Measurements from ENCODE around the gene FBXW8. TPM values are rescaled to one million over a fixed set of nuclear protein-coding genes. Genes with fewer than 3 reads are reported as not detected.

The FBXW8 gene
- total RNA-seq, 1 experiment from 2014 or later, result 12.1 TPM

- ATAC-seq, result no peak
- POLR2A ChIA-PET (ENCODE audit: unreplicated experiment), result interaction anchor here (0.6 kb wide), 1 partner anchor 145 kb away, joined by 4 read pairs; no protein-coding TSS in a partner anchor
- no peak overlapping the region for H2AFZ ChIP-seq (ENCODE audit: low read length)
- H3K4me1 ChIP-seq (ENCODE audit: insufficient read depth, low read length), result 0 out of 2 replicates have a peak, but pooled peaks cover 6% of the 10 kb centered on the region
- no peak overlapping the region for H3K27ac ChIP-seq (ENCODE audit: low read length)
- intact Hi-C loops (cut with micrococcal nuclease), result no loop called here
- no peaks in the 10 kb centered on the region for H4K20me1 ChIP-seq (ENCODE audit: low read length)
- no peaks in the 10 kb centered on the region for H3K9me2 ChIP-seq (replicated peaks; ENCODE audit: low read length)
- no peak overlapping the region for H3K4me3 ChIP-seq (ENCODE audit: low read length)
- H3K9ac ChIP-seq (ENCODE audit: low read length), result no peak overlapping the region
- no peaks in the 10 kb centered on the region for H3F3A ChIP-seq (ENCODE audit: low read length, unreplicated experiment)
- TF ChIP-seq CTCF (conservative IDR thresholded peaks at IDR 0.05; ENCODE audit: low read depth, low read length) (no peak), EZH2phosphoT487 (IDR thresholded peaks at IDR 0.05; ENCODE audit: borderline replicate concordance, low read length) (no peak), EZH2 (IDR thresholded peaks at IDR 0.05; ENCODE audit: low read length, unreplicated experiment) (no peak)
- DNase-seq, result no peak
- H3K79me2 ChIP-seq (ENCODE audit: low read length), result no peaks in the 10 kb centered on the region
- H3K4me2 ChIP-seq (ENCODE audit: low read length), result no peak overlapping the region
- peaks cover 8% of the 10 kb centered on the region; the same call in 1 of the 2 replicates for H3K36me3 ChIP-seq (ENCODE audit: low read depth, low read length)
- BruUV-seq (replicated peaks), result no TSS peak
- no peaks in the 10 kb centered on the region for H3K9me3 ChIP-seq (ENCODE audit: low read length)
- no peaks in the 10 kb centered on the region for H3K27me3 ChIP-seq (ENCODE audit: low read length)
- CTCF ChIA-PET, result no interaction called here
Observed at GRCh38 chr12:116990329-116990728, 79.6 kb downstream of the FBXW8 start.

GRCh38 chr12:116990971-116991966 lies 80.5 kb downstream of the FBXW8 start:
- H4K20me1 ChIP-seq (ENCODE audit: low read length), result no peaks in the 10 kb centered on the region
- H3K4me3 ChIP-seq (ENCODE audit: low read length), result no peak overlapping the region
- H2AFZ ChIP-seq (ENCODE audit: low read length), result no peak overlapping the region
- H3K9me3 ChIP-seq (ENCODE audit: low read length), result no peaks in the 10 kb centered on the region
- H3K36me3 ChIP-seq (ENCODE audit: low read depth, low read length), result peaks cover 8% of the 10 kb centered on the region; the same call in 1 of the 2 replicates
- intact Hi-C loops (cut with micrococcal nuclease), result no loop called here
- no peaks in the 10 kb centered on the region for H3K79me2 ChIP-seq (ENCODE audit: low read length)
- H3K9ac ChIP-seq (ENCODE audit: low read length), result no peak overlapping the region
- DNase-seq (no peak), ATAC-seq (no peak)
- H3K9me2 ChIP-seq (replicated peaks; ENCODE audit: low read length), result no peaks in the 10 kb centered on the region
- H3F3A ChIP-seq (ENCODE audit: low read length, unreplicated experiment), result no peaks in the 10 kb centered on the region
- no peaks in the 10 kb centered on the region for H3K27me3 ChIP-seq (ENCODE audit: low read length)
- CTCF ChIA-PET, result no interaction called here
- no peak overlapping the region for H3K27ac ChIP-seq (ENCODE audit: low read length)
- no TSS peak for BruUV-seq (replicated peaks)
- POLR2A ChIA-PET (ENCODE audit: unreplicated experiment), result interaction anchor here (0.6 kb wide), 1 partner anchor 146 kb away, joined by 4 read pairs; no protein-coding TSS in a partner anchor
- H3K4me1 ChIP-seq (ENCODE audit: insufficient read depth, low read length), result 0 out of 2 replicates have a peak, but pooled peaks cover 6% of the 10 kb centered on the region
- no peak for TF ChIP-seq EZH2phosphoT487 (IDR thresholded peaks at IDR 0.05; ENCODE audit: borderline replicate concordance, low read length)
- H3K4me2 ChIP-seq (ENCODE audit: low read length), result no peak overlapping the region

- ATAC-seq, result no peak
- CTCF ChIA-PET, result no interaction called here
Observed at GRCh38 chr12:116996093-116996492, 85.3 kb downstream of the FBXW8 start.

More at GRCh38 chr12:116996093-116996492, 85.3 kb downstream of the FBXW8 start:
- intact Hi-C loops (cut with micrococcal nuclease), result no loop called here
- H3K9me2 ChIP-seq (replicated peaks; ENCODE audit: low read length), result no peaks in the 10 kb centered on the region
- POLR2A ChIA-PET (ENCODE audit: unreplicated experiment), result no interaction called here
- no peak for TF ChIP-seq EZH2 (IDR thresholded peaks at IDR 0.05; ENCODE audit: low read length, unreplicated experiment)
- TF ChIP-seq EZH2phosphoT487 (IDR thresholded peaks at IDR 0.05; ENCODE audit: borderline replicate concordance, low read length), result no peak
- TF ChIP-seq CTCF (conservative IDR thresholded peaks at IDR 0.05; ENCODE audit: low read depth, low read length), result no peak
- H2AFZ ChIP-seq (ENCODE audit: low read length), result no peak overlapping the region
- no peak overlapping the region for H3K27ac ChIP-seq (ENCODE audit: low read length)
- no peak for DNase-seq
- H3K27me3 ChIP-seq (ENCODE audit: low read length), result no peaks in the 10 kb centered on the region
- BruUV-seq (replicated peaks), result no TSS peak
- H3K79me2 ChIP-seq (ENCODE audit: low read length), result no peaks in the 10 kb centered on the region
- H3K36me3 ChIP-seq (ENCODE audit: low read depth, low read length), result no peaks in the 10 kb centered on the region
- no peaks in the 10 kb centered on the region for H3K4me1 ChIP-seq (ENCODE audit: insufficient read depth, low read length)
- no peaks in the 10 kb centered on the region for H3K9me3 ChIP-seq (ENCODE audit: low read length)
- no peak overlapping the region for H3K4me2 ChIP-seq (ENCODE audit: low read length)
- H3F3A ChIP-seq (ENCODE audit: low read length, unreplicated experiment), result no peaks in the 10 kb centered on the region
- H3K4me3 ChIP-seq (ENCODE audit: low read length), result no peak overlapping the region
- no peaks in the 10 kb centered on the region for H4K20me1 ChIP-seq (ENCODE audit: low read length)
- no peak overlapping the region for H3K9ac ChIP-seq (ENCODE audit: low read length)
